SK-N-SH (cell line): ENCODE measurements around the gene SBNO1. TPM values are rescaled to one million over a fixed set of nuclear protein-coding genes. Genes with fewer than 3 reads are reported as not detected.
"Not testable (repeated sequence)": the region's sequence is repeated elsewhere in the genome, so short reads cannot be mapped to it uniquely, and the experiment has no call there.

Experiments
- CTCF ChIA-PET: fragments of 300-600, 350-600 bp; formaldehyde crosslinking; extraction: SDS; loops from one replicate; lab custom pipeline; 2021; lab: Yijun Ruan, JAX
- POLR2A ChIA-PET: fragments of 350-600 bp; sonication (Branson Sonifier 250); formaldehyde crosslinking; extraction: SDS; loops from one replicate; lab custom pipeline; 2020; ENCODE audit warnings: antibody characterized with exemption, inconsistent platforms; lab: Yijun Ruan, JAX
- DNase-seq: peaks from one replicate; pipeline ENCODE4 v3.0.0; 2012
- H2AFZ ChIP-seq: fragments of 200-600 bp; sonication (generic); 2 replicates; pipeline ENCODE4 v1.8.1; 2016; ENCODE audit warnings: antibody characterized with exemption, mild to moderate bottlenecking, low read depth
- H3F3A ChIP-seq: fragments of 200-600 bp; sonication (generic); replicated peaks from 2 replicates; pipeline ENCODE3; 2016; ENCODE audit warnings: antibody characterized with exemption, mild to moderate bottlenecking; ENCODE audit not compliant: insufficient read depth
- H3K27ac ChIP-seq, 2 experiments: fragments of 200-500 bp in 1 of 2; fragments of 200-600 bp in 1 of 2; sonication (Bioruptor generic) in 1 of 2; sonication (generic), shearing (Covaris generic) in 1 of 2; 2 replicates each; pipeline versions ENCODE4 v1.5.1 to v1.6.1; 2014 to 2016; ENCODE audit warnings: low read depth in 2 of 2, inconsistent platforms in 1 of 2, low read length in 1 of 2, mild to moderate bottlenecking in 1 of 2, mixed read lengths in 1 of 2
- H3K27me3 ChIP-seq: fragments of 200-600 bp; sonication (generic), shearing (Covaris generic); 2 replicates; pipeline ENCODE4 v1.6.1; 2016; ENCODE audit warnings: mixed run types; ENCODE audit not compliant: insufficient read depth
- H3K36me3 ChIP-seq, 2 experiments: fragments of 200-500 bp in 1 of 2; fragments of 200-600 bp in 1 of 2; sonication (Bioruptor generic) in 1 of 2; sonication (generic) in 1 of 2; replicated peaks in 1 of 2; 2 replicates each; pipeline versions ENCODE3 to v1.5.1; 2014 to 2016; ENCODE audit warnings: low read length in 1 of 2, mild to moderate bottlenecking in 1 of 2; ENCODE audit not compliant: insufficient read depth in 2 of 2, control insufficient read depth in 1 of 2
- H3K4me1 ChIP-seq, 2 experiments: fragments of 200-500 bp in 1 of 2; fragments of 200-600 bp in 1 of 2; sonication (Bioruptor generic) in 1 of 2; sonication (generic), shearing (Covaris generic) in 1 of 2; 2 replicates each; pipeline versions ENCODE4 v1.5.1 to v1.6.1; 2014 to 2016; ENCODE audit warnings: low read depth in 1 of 2, low read length in 1 of 2, mixed run types in 1 of 2; ENCODE audit not compliant: insufficient read depth in 2 of 2, control insufficient read depth in 1 of 2
- H3K4me2 ChIP-seq: fragments of 200-600 bp; sonication (generic), shearing (Covaris generic); 2 replicates; pipeline ENCODE4 v1.6.1; 2017; ENCODE audit warnings: mixed run types
- H3K4me3 ChIP-seq, 2 experiments: fragments of 200-500 bp in 1 of 2; fragments of 200-600 bp in 1 of 2; sonication (Bioruptor generic) in 1 of 2; sonication (generic), shearing (Covaris generic) in 1 of 2; 2 replicates each; pipeline versions ENCODE4 v1.5.1 to v1.8.1; 2014 to 2016; ENCODE audit warnings: low read depth in 2 of 2, inconsistent platforms in 1 of 2, low read length in 1 of 2, mild to moderate bottlenecking in 1 of 2, mixed read lengths in 1 of 2, moderate library complexity in 1 of 2
- H3K79me2 ChIP-seq: fragments of 200-600 bp; sonication (generic); 2 replicates; pipeline ENCODE4 v1.8.1; 2017; ENCODE audit warnings: mild to moderate bottlenecking; ENCODE audit not compliant: insufficient read depth
- H3K9ac ChIP-seq: fragments of 200-600 bp; sonication (generic); 2 replicates; pipeline ENCODE4 v1.6.1; 2017; ENCODE audit warnings: mixed run types
- H3K9me2 ChIP-seq: fragments of 200-600 bp; sonication (generic); 2 replicates; pipeline ENCODE4 v1.6.1; 2017; ENCODE audit warnings: mixed run types
- H3K9me3 ChIP-seq: fragments of 200-600 bp; sonication (generic); 2 replicates; pipeline ENCODE4 v1.6.1; 2017; ENCODE audit warnings: mixed run types, mild to moderate bottlenecking, moderate library complexity
- H4K20me1 ChIP-seq: fragments of 200-600 bp; sonication (generic); 2 replicates; pipeline ENCODE4 v1.6.1; 2017; ENCODE audit warnings: mild to moderate bottlenecking, mixed run types; ENCODE audit not compliant: insufficient read depth
- FOSL2 ChIP-seq: IDR thresholded peaks from 2 replicates; pipeline ENCODE4 v1.4.0; 2012; ENCODE audit warnings: low read depth, mild to moderate bottlenecking, moderate library complexity, borderline replicate concordance
- GATA2 ChIP-seq: sonication (generic); formaldehyde crosslinking; IDR thresholded peaks from 2 replicates; pipeline ENCODE4 v1.5.0; 2020; ENCODE audit warnings: mild to moderate bottlenecking, missing genetic modification reagents
- RCOR1 ChIP-seq: fragments of 150-350 bp; IDR thresholded peaks from 2 replicates; pipeline ENCODE4 v1.6.1; 2017; ENCODE audit warnings: antibody characterized with exemption, low read length
- RXRA ChIP-seq: IDR thresholded peaks from 2 replicates; pipeline ENCODE4 v1.4.0; 2012; ENCODE audit warnings: low read depth, mild to moderate bottlenecking, borderline replicate concordance
- TCF12 ChIP-seq: IDR thresholded peaks from 2 replicates; pipeline ENCODE4 v1.4.0; 2012
- TEAD4 ChIP-seq: IDR thresholded peaks from 2 replicates; pipeline ENCODE4 v1.4.0; 2012; ENCODE audit warnings: mild to moderate bottlenecking, borderline replicate concordance; ENCODE audit not compliant: insufficient read depth
- USF1 ChIP-seq: IDR thresholded peaks from 2 replicates; pipeline ENCODE4 v1.4.0; 2012; ENCODE audit warnings: low read depth, borderline replicate concordance
- WGBS: methylation state at CpG from one replicate; pipeline ENCODE4 v1.1.6; 2017; ENCODE audit warnings: low lambda C conversion rate; 5-methylcytosine and 5-hydroxymethylcytosine counted together
- polyA plus RNA-seq, 3 experiments: library from polyadenylated mRNA; depleted of rRNA; stranded (reverse); fragments of >200 nt; gene quantifications; 2 replicates each; pipeline ENCODE4 v1.2.3, GENCODE V29; 2012

Gene SBNO1
- polyA plus RNA-seq, 1 of the 3 experiments (the other 2 are of a cell fraction), result 4.5 TPM

- H2AFZ ChIP-seq, H3K9me2 ChIP-seq, H3K27ac ChIP-seq, CTCF ChIA-PET, H3K4me3 ChIP-seq, H3K27me3 ChIP-seq, H3K9ac ChIP-seq, H3K9me3 ChIP-seq, DNase-seq, H3K4me2 ChIP-seq, H4K20me1 ChIP-seq, H3K4me1 ChIP-seq: not testable (repeated sequence)
- H3K79me2 ChIP-seq, result peaks cover 97% of the 10 kb centered on the region
- 97% methylated on average over 9 of the region's 9 CpGs for WGBS
- peaks cover 18% of the 10 kb centered on the region for H3F3A ChIP-seq
- POLR2A ChIA-PET, result interaction anchor here (1.2 kb wide), 1 partner anchor 15 kb away, joined by 7 read pairs; no protein-coding TSS in a partner anchor
- H3K36me3 ChIP-seq, result peaks cover 24 to 53% of the 10 kb centered on the region in 2 experiments
These were observed 112.3 kb downstream of the SBNO1 start for GRCh38 chr12:123252365-123252764.

GRCh38 chr12:123251403-123252076, 113.1 kb downstream of the SBNO1 start:
- no peak overlapping the region; a peak in 1 of 4 replicates for H3K27ac ChIP-seq
- H3K4me2 ChIP-seq, result no peak overlapping the region
- no peak overlapping the region for H2AFZ ChIP-seq
- ChIA-PET CTCF (interaction anchor here (1.2 to 2.4 kb wide), 2 partner anchors 10 to 17 kb away, joined by 4 to 6 read pairs; no protein-coding TSS in a partner anchor), POLR2A (interaction anchor here (1.2 to 1.7 kb wide), 2 partner anchors 16 to 19 kb away, joined by 6 to 7 read pairs; partner anchors contain the start of genes MPHOSPH9 and MTRFR)
- no peak for DNase-seq
- no peaks in the 10 kb centered on the region for H3K9me2 ChIP-seq
- peaks cover 20 to 47% of the 10 kb centered on the region in 2 experiments for H3K36me3 ChIP-seq
- peaks cover 97% of the 10 kb centered on the region for H3K79me2 ChIP-seq
- no peak for TF ChIP-seq FOSL2
- TF ChIP-seq RCOR1, result no peak
- TF ChIP-seq GATA2 (CRISPR knock-in tag), result no peak
- no peak for TF ChIP-seq USF1
- TF ChIP-seq TEAD4, result no peak
- no peak for TF ChIP-seq RXRA
- TF ChIP-seq TCF12, result no peak
- H3K9me3 ChIP-seq, result no peaks in the 10 kb centered on the region
- no peak overlapping the region for H3K4me3 ChIP-seq
- H3K9ac ChIP-seq, result no peak overlapping the region
- 93% methylated on average over 6 of the region's 8 CpGs for WGBS
- peaks cover 11% of the 10 kb centered on the region; the same call in 1 of the 2 replicates for H4K20me1 ChIP-seq
- peaks cover 0 to 3% of the 10 kb centered on the region in 2 experiments; a peak in 2 of 4 replicates for H3K4me1 ChIP-seq
- no peaks in the 10 kb centered on the region for H3K27me3 ChIP-seq
- H3F3A ChIP-seq, result peaks cover 14% of the 10 kb centered on the region
